Measurements from ENCODE around the gene CATSPERZ. TPM values are rescaled to one million over a fixed set of nuclear protein-coding genes. Genes with fewer than 3 reads are reported as not detected.
A peak's percentile ranks its signal among the peaks of the same experiment; 100 is the strongest.

The CATSPERZ gene
- total and polyA plus RNA-seq, 3 donors from 2014 or later: 278 to 1,116 (median 484) TPM

DNA sequence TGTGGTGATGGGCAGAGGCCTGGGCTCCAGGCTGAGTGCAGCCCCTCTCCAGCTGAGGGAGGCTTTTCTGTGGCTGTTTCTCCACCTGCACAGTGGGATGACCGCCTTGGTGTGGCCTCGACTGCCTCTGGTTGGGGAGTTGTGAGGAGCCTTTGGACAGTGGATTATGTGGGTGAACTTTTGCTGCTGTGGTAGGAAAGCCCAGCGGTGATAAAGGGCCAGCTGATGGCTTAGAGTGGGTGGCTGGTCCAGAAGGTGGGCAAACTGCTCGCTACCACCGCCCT lies 3.8 kb downstream of the CATSPERZ start:
- 47% methylated on average over 5 of the region's 5 CpGs; no CpG with 5 or more reads in 1 of the 2 donors for WGBS, 2 donors
- DNase-seq: no peak
- H3K9me3 ChIP-seq: no peaks in the 10 kb centered on the region
- H3K27me3 ChIP-seq: no peaks in the 10 kb centered on the region
- peak overlapping the region; percentile 67 to 74 for H3K4me3 ChIP-seq
- TF ChIP-seq POLR2A (IDR thresholded peaks at IDR 0.05): no peak
- TF ChIP-seq, protein P1, sequence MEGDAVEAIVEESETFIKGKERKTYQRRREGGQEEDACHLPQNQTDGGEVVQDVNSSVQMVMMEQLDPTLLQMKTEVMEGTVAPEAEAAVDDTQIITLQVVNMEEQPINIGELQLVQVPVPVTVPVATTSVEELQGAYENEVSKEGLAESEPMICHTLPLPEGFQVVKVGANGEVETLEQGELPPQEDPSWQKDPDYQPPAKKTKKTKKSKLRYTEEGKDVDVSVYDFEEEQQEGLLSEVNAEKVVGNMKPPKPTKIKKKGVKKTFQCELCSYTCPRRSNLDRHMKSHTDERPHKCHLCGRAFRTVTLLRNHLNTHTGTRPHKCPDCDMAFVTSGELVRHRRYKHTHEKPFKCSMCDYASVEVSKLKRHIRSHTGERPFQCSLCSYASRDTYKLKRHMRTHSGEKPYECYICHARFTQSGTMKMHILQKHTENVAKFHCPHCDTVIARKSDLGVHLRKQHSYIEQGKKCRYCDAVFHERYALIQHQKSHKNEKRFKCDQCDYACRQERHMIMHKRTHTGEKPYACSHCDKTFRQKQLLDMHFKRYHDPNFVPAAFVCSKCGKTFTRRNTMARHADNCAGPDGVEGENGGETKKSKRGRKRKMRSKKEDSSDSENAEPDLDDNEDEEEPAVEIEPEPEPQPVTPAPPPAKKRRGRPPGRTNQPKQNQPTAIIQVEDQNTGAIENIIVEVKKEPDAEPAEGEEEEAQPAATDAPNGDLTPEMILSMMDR (IDR thresholded peaks at IDR 0.05): no peak
- no peaks in the 10 kb centered on the region for H3K36me3 ChIP-seq (ENCODE audit: low read depth, missing control alignments)
- intact Hi-C loops (cut with DNase I; ENCODE audit: low total_unique reads): no loop called here
- H3K4me1 ChIP-seq: peaks cover 33% of the 10 kb centered on the region
- H3K27ac ChIP-seq: peak overlapping the region; percentile 76 to 95

GRCh38 chr11:64304316-64305072 lies 4.3 kb downstream of the CATSPERZ start:
- TF ChIP-seq, protein P1 (IDR thresholded peaks at IDR 0.05): peak; percentile 80 to 90 (median 90)
- TF ChIP-seq POLR2A (IDR thresholded peaks at IDR 0.05): no peak
- 1% methylated on average over 37 to 46 of the region's 46 CpGs for WGBS, 2 donors
- peaks cover 27% of the 10 kb centered on the region for H3K4me1 ChIP-seq
- no peaks in the 10 kb centered on the region for H3K36me3 ChIP-seq (ENCODE audit: low read depth, missing control alignments)
- DNase-seq: peak; percentile 97
- H3K27ac ChIP-seq: peak overlapping the region; percentile 76 to 95
- H3K27me3 ChIP-seq: no peaks in the 10 kb centered on the region
- no peaks in the 10 kb centered on the region for H3K9me3 ChIP-seq
- intact Hi-C loops (cut with DNase I; ENCODE audit: low total_unique reads): no loop called here
- peak overlapping the region; percentile 67 to 74 for H3K4me3 ChIP-seq

- peak; percentile 100 for DNase-seq
- 1% methylated on average over 20 to 81 of the region's 81 CpGs for WGBS, 2 donors
- H3K36me3 ChIP-seq (ENCODE audit: low read depth, missing control alignments): no peaks in the 10 kb centered on the region
- H3K27ac ChIP-seq: peak within 1 kb of the TSS; percentile 76 to 95
- intact Hi-C loops (cut with DNase I; ENCODE audit: low total_unique reads): no loop called here
- H3K4me3 ChIP-seq: peak within 1 kb of the TSS; percentile 73 to 74
- H3K4me1 ChIP-seq: peaks cover 20% of the 10 kb centered on the region
- no peaks in the 10 kb centered on the region for H3K27me3 ChIP-seq
- H3K9me3 ChIP-seq: no peaks in the 10 kb centered on the region
- TF ChIP-seq, protein P1 (IDR thresholded peaks at IDR 0.05): no peak
- peak; percentile 26 for TF ChIP-seq POLR2A (IDR thresholded peaks at IDR 0.05)
These were observed 5.0 kb downstream of the CATSPERZ start, which contains the start of gene ESRRA for GRCh38 chr11:64305075-64305690. Gene ESRRA (plus strand): TSS chr11:64305524. CDS start chr11:64307180, 1,656 bp downstream.

DNA sequence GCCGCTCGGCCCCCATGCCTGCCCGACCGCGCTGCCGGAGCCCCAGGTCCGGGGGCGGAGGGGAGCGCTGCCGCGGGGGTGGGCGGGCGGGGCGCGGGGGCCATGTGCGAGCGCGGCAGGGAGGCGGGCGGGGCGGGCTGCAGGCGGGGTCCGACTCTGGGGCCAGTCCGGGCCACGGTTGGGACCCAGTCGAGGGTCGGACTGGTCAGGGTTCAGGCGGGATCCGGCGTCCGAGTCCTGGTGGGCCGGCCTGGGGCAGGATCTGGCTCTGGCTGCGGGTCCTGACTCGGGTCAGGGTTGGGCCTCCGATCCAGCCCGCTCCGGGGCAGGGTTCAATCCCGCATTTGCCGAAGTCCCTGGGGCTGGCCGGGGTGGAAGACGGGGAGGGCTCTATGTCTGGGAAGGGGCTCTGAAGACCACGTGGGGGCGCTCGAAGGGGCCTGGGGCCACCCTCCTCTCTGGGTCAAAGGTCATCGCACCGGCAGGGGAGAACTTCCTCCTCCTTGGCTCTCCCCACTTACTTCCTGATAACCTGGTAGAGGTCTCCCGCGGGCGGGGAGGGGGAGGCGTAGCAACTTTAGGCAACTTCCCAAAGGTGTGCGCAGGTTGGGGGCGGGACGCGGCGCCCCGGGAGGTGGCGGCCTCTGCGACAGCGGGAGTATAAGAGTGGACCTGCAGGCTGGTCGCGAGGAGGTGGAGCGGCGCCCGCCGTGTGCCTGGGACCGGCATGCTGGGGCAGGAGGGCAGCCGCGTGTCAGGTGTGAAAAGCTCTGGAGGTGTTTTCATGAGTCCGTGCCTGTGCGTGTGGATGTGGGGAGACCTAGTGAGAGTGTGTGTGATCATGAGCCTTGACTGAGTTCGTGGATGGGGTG lies 5.8 kb downstream of the CATSPERZ start:
- Histone ChIP-seq H3K36me3 (ENCODE audit: low read depth, missing control alignments) (no peaks in the 10 kb centered on the region), H3K4me3 (peak overlapping the region; percentile 73 to 74), H3K9me3 (no peaks in the 10 kb centered on the region), H3K27ac (peak overlapping the region; percentile 55 to 75), H3K27me3 (no peaks in the 10 kb centered on the region), H3K4me1 (peaks cover 13% of the 10 kb centered on the region)
- no peak for TF ChIP-seq POLR2A (IDR thresholded peaks at IDR 0.05)
- TF ChIP-seq, protein P1 (IDR thresholded peaks at IDR 0.05): peak in 2 of 3 experiments; percentile 9 to 18
- intact Hi-C loops (cut with DNase I; ENCODE audit: low total_unique reads): no loop called here
- peak; percentile 72 for DNase-seq
- WGBS, 2 donors: 0 to 2% methylated on average over 1 to 48 of the region's 71 CpGs

Measured in testis (tissue), 3 donors.